GM12874 (cell line): Measurements from ENCODE around the gene TAB2.
A peak's percentile ranks its signal among the peaks of the same experiment; 100 is the strongest.

ENCODE experiments used
- TF ChIP-seq, protein P1 (sequence below): IDR thresholded peaks from 2 replicates; pipeline ENCODE4 v1.5.1; 2011; ENCODE audit warnings: low read depth, mild to moderate bottlenecking, control low read depth, low read length, moderate library complexity; ENCODE audit not compliant: insufficient read depth

The TAB2 gene

DNA sequence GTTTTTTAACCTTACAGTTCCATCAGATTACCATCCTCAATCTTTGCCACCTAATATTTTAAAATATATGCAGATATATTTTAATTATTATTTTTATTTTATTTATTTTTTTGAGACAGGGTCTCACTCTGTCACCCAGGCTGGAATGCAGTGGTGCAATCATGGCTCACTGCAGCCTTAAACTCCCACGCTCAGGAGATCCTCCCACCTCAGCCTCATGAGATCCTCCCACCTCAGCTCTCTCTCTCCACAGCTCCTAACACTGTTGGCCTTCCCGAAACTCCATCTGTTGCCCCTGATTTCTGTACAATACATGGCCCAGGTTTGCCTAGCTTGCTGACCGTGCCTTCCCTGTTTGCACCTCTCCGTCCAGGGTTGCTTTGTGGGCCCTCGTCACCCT lies 4.4 kb upstream of the TAB2 start:
- TF ChIP-seq, protein P1, sequence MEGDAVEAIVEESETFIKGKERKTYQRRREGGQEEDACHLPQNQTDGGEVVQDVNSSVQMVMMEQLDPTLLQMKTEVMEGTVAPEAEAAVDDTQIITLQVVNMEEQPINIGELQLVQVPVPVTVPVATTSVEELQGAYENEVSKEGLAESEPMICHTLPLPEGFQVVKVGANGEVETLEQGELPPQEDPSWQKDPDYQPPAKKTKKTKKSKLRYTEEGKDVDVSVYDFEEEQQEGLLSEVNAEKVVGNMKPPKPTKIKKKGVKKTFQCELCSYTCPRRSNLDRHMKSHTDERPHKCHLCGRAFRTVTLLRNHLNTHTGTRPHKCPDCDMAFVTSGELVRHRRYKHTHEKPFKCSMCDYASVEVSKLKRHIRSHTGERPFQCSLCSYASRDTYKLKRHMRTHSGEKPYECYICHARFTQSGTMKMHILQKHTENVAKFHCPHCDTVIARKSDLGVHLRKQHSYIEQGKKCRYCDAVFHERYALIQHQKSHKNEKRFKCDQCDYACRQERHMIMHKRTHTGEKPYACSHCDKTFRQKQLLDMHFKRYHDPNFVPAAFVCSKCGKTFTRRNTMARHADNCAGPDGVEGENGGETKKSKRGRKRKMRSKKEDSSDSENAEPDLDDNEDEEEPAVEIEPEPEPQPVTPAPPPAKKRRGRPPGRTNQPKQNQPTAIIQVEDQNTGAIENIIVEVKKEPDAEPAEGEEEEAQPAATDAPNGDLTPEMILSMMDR: no peak

DNA sequence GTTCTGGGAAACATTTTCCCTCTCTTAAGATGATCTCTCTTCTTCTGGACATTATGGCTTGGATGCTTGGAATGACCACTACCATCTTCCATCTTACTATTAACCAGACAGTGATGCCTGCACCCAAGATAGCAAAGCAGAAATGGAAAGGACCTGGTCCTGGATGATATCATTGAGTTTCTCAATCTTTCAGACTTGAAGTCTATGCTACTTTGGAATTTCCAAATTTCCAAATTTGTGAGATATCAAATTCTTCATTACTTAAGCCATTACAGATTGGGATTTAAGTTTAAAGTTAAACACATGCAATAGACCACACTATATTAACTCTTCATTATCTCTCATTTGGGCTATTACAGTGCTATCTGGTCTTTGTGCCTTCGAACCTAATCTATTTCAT lies 3.7 kb upstream of the TAB2 start:
- TF ChIP-seq, protein P1: no peak

DNA sequence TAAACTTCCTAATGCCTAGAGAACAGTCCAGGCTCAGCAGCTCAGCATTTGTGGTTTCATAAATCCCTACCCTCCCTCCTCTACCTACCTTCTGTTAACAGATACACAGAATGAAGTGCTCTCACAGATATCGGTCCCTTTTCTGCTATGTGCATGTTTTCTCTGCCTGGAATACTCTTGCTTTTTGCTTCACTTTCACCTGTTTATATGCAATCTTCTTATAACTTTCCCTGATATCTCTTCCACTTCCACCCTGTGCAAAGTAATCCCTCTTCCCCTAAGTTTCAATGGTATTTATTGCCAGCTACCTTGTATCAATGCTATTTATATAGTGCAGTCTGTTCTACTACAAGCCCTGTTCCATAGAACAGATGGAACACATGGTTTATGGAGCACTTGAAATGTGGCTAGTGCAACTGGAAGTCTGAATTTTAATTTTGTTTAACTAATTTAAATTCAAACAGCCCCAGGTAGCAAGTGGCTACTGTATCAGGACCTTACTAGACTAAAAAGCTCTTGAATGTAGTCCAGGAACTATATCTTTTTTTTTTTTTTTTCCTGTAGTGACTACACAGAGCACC lies 3.1 kb upstream of the TAB2 start:
- TF ChIP-seq, protein P1: no peak

DNA sequence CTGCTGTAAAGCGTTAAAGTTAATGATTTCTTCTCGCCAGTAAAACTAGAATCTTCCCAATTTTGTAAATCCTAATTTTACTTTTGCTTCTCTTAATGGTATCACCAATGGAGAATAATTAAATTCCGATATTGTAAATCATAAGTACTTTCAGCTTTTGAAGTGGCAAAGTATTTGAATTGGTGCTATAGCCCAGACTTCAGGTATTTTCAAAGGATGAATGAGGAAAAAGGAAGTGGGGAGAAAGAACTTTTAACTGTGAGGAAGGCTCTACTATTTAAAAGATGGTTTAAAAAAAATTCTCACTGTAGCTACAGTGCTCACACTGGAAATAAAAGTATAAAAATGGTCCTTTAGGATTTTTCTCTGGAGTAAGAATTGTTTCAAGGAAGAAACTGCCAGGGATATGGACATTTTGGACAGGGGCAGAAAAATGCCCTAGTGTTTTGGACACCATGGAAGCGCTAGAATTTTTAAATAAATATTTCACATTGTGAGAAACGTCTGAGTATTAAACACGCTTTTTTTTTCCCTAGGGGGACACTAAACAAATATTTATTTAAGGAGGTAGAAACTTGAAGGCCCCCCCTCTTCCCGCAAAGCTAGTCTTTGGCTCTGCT lies 1.3 kb upstream of the TAB2 start:
- TF ChIP-seq, protein P1: no peak

DNA sequence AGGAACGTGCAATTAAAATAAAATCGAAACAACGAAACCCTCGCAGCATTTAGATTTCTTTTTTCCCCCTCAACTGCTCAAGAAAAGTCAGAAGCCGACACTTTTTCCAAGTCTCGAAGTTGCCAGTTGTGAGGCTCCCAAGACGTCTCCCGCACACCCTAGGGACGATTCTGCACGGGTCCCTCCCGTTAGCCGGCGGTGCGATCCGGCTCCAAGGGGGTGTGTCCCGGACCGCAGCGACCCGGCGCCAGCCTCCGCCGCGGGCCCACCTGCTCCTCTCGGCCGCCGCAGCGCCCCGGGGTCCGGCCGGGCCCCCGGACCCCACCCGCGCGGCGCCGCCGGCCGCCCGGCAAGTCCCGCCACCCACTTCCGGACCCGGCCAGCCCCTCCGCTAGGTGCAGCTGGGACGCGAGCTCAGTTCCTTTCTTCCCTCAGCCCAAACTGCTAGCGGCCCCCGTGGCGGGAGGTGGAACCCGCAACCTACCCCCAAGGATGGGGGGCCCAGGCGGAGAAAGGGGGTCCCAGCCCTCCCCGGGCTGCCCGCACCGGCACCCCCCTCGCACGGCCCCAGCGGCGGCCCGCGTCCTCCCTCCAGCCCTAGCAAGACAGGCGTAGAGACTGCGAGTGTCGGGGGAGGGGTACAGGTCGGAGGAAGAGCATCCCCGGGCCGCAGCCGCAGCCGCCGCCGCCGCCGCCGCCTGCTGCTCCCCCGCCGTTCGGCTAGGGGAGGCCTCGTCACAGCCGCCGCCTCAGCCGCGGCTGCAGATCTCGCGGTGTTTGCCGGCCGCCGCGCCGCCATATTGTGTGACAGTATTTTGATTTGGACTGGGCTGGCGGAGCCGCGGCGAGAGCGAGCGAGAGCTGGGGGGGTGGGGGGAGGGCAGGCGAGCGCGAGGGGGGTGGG lies 520 bp upstream of the TAB2 start:
- TF ChIP-seq, protein P1: peak; percentile 16; the same call in 1 of the 2 replicates

DNA sequence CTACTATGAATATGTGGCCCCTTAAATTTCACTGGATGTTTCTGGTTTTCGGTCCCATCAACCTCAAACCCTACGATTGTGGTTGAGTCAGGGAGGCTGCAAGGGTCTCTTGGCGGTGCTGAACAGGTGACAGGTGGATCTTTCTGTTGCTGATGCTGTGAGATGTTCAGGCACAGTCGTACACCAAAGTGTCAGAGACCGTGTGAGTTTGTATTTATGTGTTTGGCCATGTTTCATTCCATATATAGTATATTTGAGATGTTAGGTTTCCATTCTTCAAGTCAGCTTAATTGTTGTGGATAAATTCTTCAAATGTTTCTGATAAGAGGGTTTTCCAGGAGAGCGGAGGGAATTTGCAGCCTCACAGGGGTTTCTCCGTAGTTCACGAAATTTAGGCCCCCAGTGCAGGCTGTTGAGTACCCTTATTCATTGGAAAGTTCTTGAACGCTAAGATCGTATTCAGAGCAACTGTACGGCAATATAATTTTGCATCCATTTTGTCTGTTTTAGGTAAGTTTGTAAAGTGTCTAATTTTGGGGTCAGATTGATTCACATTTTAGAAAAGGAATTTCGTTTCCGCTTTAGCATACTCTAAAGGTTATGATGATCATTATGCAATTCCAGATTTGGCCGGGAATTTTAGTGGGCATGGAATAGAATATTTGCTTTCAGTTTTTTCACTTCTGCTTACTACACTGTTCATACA lies 1.2 kb downstream of the TAB2 start:
- TF ChIP-seq, protein P1: no peak

DNA sequence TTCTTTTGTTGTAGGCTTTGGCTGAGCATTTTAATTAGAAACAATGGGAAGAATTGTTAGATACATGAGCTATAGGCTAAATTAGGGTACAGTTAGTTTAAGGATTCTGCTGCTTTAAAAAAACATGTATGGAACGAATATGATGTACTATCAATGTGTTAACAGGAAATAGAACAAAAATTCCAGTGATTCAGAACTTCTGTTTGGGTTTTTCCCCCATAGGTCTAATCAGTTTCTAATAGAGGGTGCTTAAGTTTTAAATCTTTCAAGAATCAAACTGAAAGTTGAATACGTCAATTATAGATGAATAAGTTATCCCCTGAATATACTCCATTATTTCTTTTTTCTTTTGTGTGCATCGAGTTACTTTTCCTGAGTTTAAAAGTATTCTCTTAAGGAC lies 1.9 kb downstream of the TAB2 start:
- TF ChIP-seq, protein P1: no peak
